Stimulated activated CD8-positive, alpha-beta memory T cell treated with anti-CD3 and anti-CD28 coated beads, Interleukin-15, amount 100 ng/mL, for 4 hours (primary cell): ENCODE results near the gene RRN3.
A peak's percentile ranks its signal among the peaks of the same experiment; 100 is the strongest.
"Not testable (repeated sequence)": the region's sequence is repeated elsewhere in the genome, so short reads cannot be mapped to it uniquely, and the experiment has no call there.

Experiments
- DNase-seq, 2 donors: peaks; one replicate each; pipeline ENCODE4 v3.0.0-alpha.2; 2020; ENCODE audit warnings: low read depth in 2 of 2

RRN3 gene

GRCh38 chr16:15093955-15094827 is at the start of gene RRN3:
TSS of gene RRN3 (minus strand) at chr16:15094272. CDS start at chr16:15094233, 39 bp downstream.
- DNase-seq, result peak; percentile 69 to 71

- not testable (repeated sequence) for DNase-seq
Measured at GRCh38 chr16:15143601-15144091, 49.6 kb upstream of the RRN3 start.

- not testable (repeated sequence) for DNase-seq
Measured at GRCh38 chr16:15142891-15143600, 49.0 kb upstream of the RRN3 start.

- DNase-seq, result not testable (repeated sequence)
Measured at GRCh38 chr16:15142107-15142890, 48.2 kb upstream of the RRN3 start.

- DNase-seq, result no peak
Measured at GRCh38 chr16:15141586-15141985, 47.5 kb upstream of the RRN3 start.

GRCh38 chr16:15140444-15141365 is 46.6 kb upstream of the RRN3 start:
- not testable (repeated sequence) for DNase-seq

GRCh38 chr16:15137514-15137913 is 43.4 kb upstream of the RRN3 start:
- not testable (repeated sequence) for DNase-seq

- not testable (repeated sequence) for DNase-seq
Measured at GRCh38 chr16:15135483-15136360, 41.6 kb upstream of the RRN3 start.

- not testable (repeated sequence) for DNase-seq
Measured at GRCh38 chr16:15134752-15135482, 40.8 kb upstream of the RRN3 start.

- not testable (repeated sequence) for DNase-seq
Measured at GRCh38 chr16:15133554-15133953, 39.5 kb upstream of the RRN3 start.

GRCh38 chr16:15132719-15133428 is 38.8 kb upstream of the RRN3 start:
- not testable (repeated sequence) for DNase-seq

GRCh38 chr16:15130943-15131700 is 37.0 kb upstream of the RRN3 start:
- not testable (repeated sequence) for DNase-seq

- DNase-seq, result not testable (repeated sequence)
Measured at GRCh38 chr16:15130256-15130932, 36.3 kb upstream of the RRN3 start.

- DNase-seq, result not testable (repeated sequence)
Measured at GRCh38 chr16:15127641-15128425, 33.8 kb upstream of the RRN3 start.

- DNase-seq, result not testable (repeated sequence)
Measured at GRCh38 chr16:15100372-15100987, 6.4 kb upstream of the RRN3 start.
